Astrocyte (in vitro differentiated cells and primary cell): ENCODE measurements around the gene CALCOCO1. TPM values are rescaled to one million over a fixed set of nuclear protein-coding genes. Genes with fewer than 3 reads are reported as not detected.

Experiments used
- DNase-seq: peaks from one replicate; pipeline ENCODE4 v3.0.0-alpha.2; 2010; ENCODE audit warnings: low read depth
- FAIRE-seq: peaks from 2 replicates; lab custom pipeline; 2011; peaks lifted over from hg19 to GRCh38; lab: Jason Lieb, UNC
- H2AFZ ChIP-seq: 2 replicates; pipeline ENCODE4 v1.6.0; 2012; ENCODE audit warnings: low read depth, low read length, inconsistent platforms
- H3K27ac ChIP-seq: 2 replicates; pipeline ENCODE4 v1.5.1; 2011; ENCODE audit warnings: low read depth, low read length, inconsistent platforms
- H3K27me3 ChIP-seq: 2 replicates; pipeline ENCODE4 v1.6.0; 2011; ENCODE audit warnings: low read length, inconsistent platforms; ENCODE audit not compliant: insufficient read depth
- H3K36me3 ChIP-seq: 2 replicates; pipeline ENCODE4 v1.5.1; 2011; ENCODE audit warnings: low read length, inconsistent platforms; ENCODE audit not compliant: insufficient read depth
- H3K4me1 ChIP-seq: 2 replicates; pipeline ENCODE4 v1.5.1; 2011; ENCODE audit warnings: low read length, inconsistent platforms; ENCODE audit not compliant: insufficient read depth
- H3K4me2 ChIP-seq: 2 replicates; pipeline ENCODE4 v1.6.0; 2012; ENCODE audit warnings: low read length, inconsistent platforms
- H3K4me3 ChIP-seq: 2 replicates; pipeline ENCODE4 v1.5.1; 2011; ENCODE audit warnings: low read depth, mild to moderate bottlenecking, low read length, inconsistent platforms; ENCODE audit not compliant: insufficient read depth
- H3K79me2 ChIP-seq: 2 replicates; pipeline ENCODE4 v1.6.0; 2012; ENCODE audit warnings: mild to moderate bottlenecking, low read length, inconsistent platforms; ENCODE audit not compliant: insufficient read depth
- H3K9ac ChIP-seq: 2 replicates; pipeline ENCODE4 v1.6.0; 2012; ENCODE audit warnings: mild to moderate bottlenecking, low read length, inconsistent platforms
- H3K9me3 ChIP-seq: 2 replicates; pipeline ENCODE4 v1.5.1; 2012; ENCODE audit warnings: low read depth, mild to moderate bottlenecking, low read length, inconsistent platforms; ENCODE audit not compliant: insufficient read depth
- H4K20me1 ChIP-seq: 2 replicates; pipeline ENCODE4 v1.6.0; 2012; ENCODE audit warnings: low read length, inconsistent platforms; ENCODE audit not compliant: insufficient read depth
- H3K27ac Mint-ChIP-seq: one replicate; pipeline ENCODE4 v1.8.0; 2021; ENCODE audit warnings: mild to moderate bottlenecking, mixed read lengths; ENCODE audit not compliant: unreplicated experiment
- H3K27me3 Mint-ChIP-seq: one replicate; pipeline ENCODE4 v1.8.0; 2021; ENCODE audit warnings: low read depth, mixed read lengths; ENCODE audit not compliant: unreplicated experiment
- H3K36me3 Mint-ChIP-seq: one replicate; pipeline ENCODE4 v1.8.0; 2021; ENCODE audit warnings: low read depth, mixed read lengths; ENCODE audit not compliant: unreplicated experiment
- H3K4me1 Mint-ChIP-seq: one replicate; pipeline ENCODE4 v1.8.0; 2021; ENCODE audit warnings: low read depth, mixed read lengths; ENCODE audit not compliant: unreplicated experiment
- H3K4me3 Mint-ChIP-seq: one replicate; pipeline ENCODE4 v1.8.0; 2021; ENCODE audit warnings: mild to moderate bottlenecking, moderate library complexity, mixed read lengths; ENCODE audit not compliant: unreplicated experiment
- H3K9me3 Mint-ChIP-seq: one replicate; pipeline ENCODE4 v1.8.0; 2021; ENCODE audit warnings: mild to moderate bottlenecking, mixed read lengths; ENCODE audit not compliant: unreplicated experiment
- CTCF ChIP-seq: IDR thresholded peaks from 2 replicates; pipeline ENCODE4 v1.5.1; 2011; ENCODE audit warnings: low read depth, mild to moderate bottlenecking, inconsistent platforms, low read length, moderate library complexity; ENCODE audit not compliant: insufficient read depth
- EZH2 ChIP-seq: IDR thresholded peaks from 2 replicates; pipeline ENCODE4 v1.6.1; 2012; ENCODE audit warnings: mild to moderate bottlenecking, low read length, inconsistent platforms; ENCODE audit not compliant: insufficient read depth
- total RNA-seq: library from RNA; stranded (reverse); gene quantifications from 2 replicates; pipeline ENCODE4 v1.2.1, GENCODE V29; 2021

The CALCOCO1 gene
- total RNA-seq, 1 donor from 2014 or later: 85.2 TPM

GRCh38 chr12:53740130-53740491, 12.9 kb upstream of the CALCOCO1 start:
- H3K27me3 ChIP-seq: peaks cover 79% of the 10 kb centered on the region
- DNase-seq (no peak), FAIRE-seq (no peak)
- Mint-ChIP-seq H3K36me3 (no peaks in the 10 kb centered on the region), H3K27me3 (peaks cover 50% of the 10 kb centered on the region), H3K4me3 (no peak overlapping the region), H3K4me1 (peaks cover 3% of the 10 kb centered on the region), H3K9me3 (no peaks in the 10 kb centered on the region), H3K27ac (no peak overlapping the region)
- peaks cover 4% of the 10 kb centered on the region for H4K20me1 ChIP-seq
- no peak overlapping the region for H3K4me3 ChIP-seq
- no peak overlapping the region for H3K9ac ChIP-seq
- no peaks in the 10 kb centered on the region for H3K36me3 ChIP-seq
- no peaks in the 10 kb centered on the region for H3K4me1 ChIP-seq
- H3K27ac ChIP-seq: no peak overlapping the region
- H2AFZ ChIP-seq: no peak overlapping the region
- H3K9me3 ChIP-seq: no peaks in the 10 kb centered on the region
- no peak for TF ChIP-seq EZH2
- no peak for TF ChIP-seq CTCF
- no peak overlapping the region for H3K4me2 ChIP-seq
- no peaks in the 10 kb centered on the region for H3K79me2 ChIP-seq

DNA sequence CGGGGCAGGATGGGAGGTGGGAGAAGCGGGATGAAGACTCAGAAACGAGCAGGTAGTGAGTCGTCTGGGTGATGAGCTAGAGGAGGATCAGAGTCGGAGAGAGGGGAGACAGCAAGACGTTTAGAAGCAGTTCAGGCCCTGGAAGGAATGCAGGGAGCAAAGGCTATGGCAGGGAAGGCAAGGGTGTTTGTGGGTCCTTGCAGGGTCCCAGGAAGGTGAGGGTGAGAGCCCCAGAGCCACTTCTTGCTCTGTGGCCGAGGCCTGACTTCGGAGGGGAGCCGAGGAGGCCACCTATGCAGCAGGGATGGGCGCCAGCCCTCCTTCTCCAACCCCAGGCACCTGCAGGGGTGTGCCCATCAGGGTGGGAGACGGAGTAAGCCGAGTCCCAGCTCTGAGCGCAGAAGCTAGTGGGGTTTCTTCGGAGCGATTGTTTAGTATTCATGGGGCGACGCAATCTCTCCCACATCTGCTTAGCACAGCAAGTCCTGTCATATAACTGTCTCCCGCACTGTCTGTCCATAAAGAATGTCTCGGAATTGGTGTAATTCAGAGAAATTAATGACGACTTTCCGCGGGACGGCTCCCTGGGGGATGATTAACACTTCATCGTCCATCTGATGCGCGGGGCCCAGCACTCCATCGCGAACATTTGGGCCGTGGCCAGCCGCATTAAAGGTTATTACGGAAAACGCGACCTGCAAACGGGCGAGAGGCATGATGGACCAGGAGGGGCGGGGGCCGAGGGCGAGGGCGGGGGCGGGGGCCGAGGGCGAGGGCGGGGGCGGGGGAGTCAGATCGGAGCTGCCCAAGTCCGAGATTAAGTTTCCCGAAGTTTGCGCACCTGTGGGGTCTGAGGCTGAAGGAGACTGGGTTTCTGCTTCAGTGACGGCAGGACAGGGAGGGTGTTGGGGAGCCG, 12.2 kb upstream of the CALCOCO1 start:
- no peaks in the 10 kb centered on the region for H3K4me1 ChIP-seq
- no peak overlapping the region for H3K9ac ChIP-seq
- H3K27me3 Mint-ChIP-seq: peaks cover 50% of the 10 kb centered on the region
- peaks cover 4% of the 10 kb centered on the region for H4K20me1 ChIP-seq
- H3K36me3 Mint-ChIP-seq: no peaks in the 10 kb centered on the region
- H3K36me3 ChIP-seq: no peaks in the 10 kb centered on the region
- no peak overlapping the region for H3K4me2 ChIP-seq
- H3K27me3 ChIP-seq: peaks cover 78% of the 10 kb centered on the region
- FAIRE-seq (no peak), DNase-seq (no peak)
- peaks cover 3% of the 10 kb centered on the region for H3K4me1 Mint-ChIP-seq
- no peak overlapping the region for H2AFZ ChIP-seq
- H3K27ac Mint-ChIP-seq: no peak overlapping the region
- H3K4me3 ChIP-seq: no peak overlapping the region
- no peaks in the 10 kb centered on the region for H3K79me2 ChIP-seq
- no peaks in the 10 kb centered on the region for H3K9me3 Mint-ChIP-seq
- H3K4me3 Mint-ChIP-seq: peak overlapping the region; percentile 25
- H3K27ac ChIP-seq: no peak overlapping the region
- TF ChIP-seq EZH2 (no peak), CTCF (no peak)
- H3K9me3 ChIP-seq: no peaks in the 10 kb centered on the region
